Fibroblast of lung (primary cell): ENCODE results near the gene KRTAP22-2.

Experiments
- EZH2 ChIP-seq: IDR thresholded peaks from 2 replicates; pipeline ENCODE4 v1.5.1; 2012; ENCODE audit warnings: low read length, control low read depth, mild to moderate bottlenecking; ENCODE audit errors: missing control alignments
- TF ChIP-seq, protein P1 (sequence below), 2 donors: IDR thresholded peaks in 1 of 2; conservative IDR thresholded peaks in 1 of 2; 1 replicate in 1 of 2; 2 replicates in 1 of 2; pipeline ENCODE4 v1.5.1; 2011 to 2012; ENCODE audit warnings: low read length in 2 of 2, control low read depth in 1 of 2, inconsistent platforms in 1 of 2, low read depth in 1 of 2, mild to moderate bottlenecking in 1 of 2

DNA sequence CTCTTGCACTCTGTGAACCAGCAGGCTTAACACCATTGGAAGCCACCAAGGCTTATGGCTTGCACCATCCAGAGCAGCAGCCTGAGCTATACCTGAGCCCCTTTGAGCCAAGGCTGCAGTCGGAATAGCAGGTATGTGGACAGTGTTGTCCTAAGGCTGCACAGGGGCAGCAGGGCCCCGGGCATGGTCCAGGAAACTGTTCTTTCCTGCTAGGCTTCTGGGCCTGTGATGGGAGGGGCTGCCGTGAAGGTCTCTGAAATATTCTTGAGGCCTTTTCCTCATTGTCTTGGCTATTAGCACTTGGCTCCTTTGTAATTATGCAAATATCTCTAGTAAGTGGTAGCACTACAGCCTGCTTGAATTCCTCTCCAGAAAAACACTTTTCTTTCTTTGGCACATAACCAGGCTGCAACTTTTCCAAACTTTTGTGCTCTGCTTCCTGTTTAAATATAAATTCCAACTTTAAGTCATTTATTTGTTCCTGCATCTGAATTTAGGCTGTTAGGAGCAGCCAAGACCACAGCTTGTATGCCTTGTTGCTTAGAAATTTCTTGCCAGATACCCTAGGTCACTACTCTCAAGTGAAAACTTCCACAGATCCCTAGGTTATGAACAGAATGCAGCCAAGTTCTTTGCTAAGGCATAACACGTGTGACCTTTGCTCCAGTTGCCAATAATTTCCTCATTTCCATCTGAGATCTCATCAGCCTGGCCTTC is 35.4 kb upstream of the KRTAP22-2 start:
- TF ChIP-seq, protein P1, sequence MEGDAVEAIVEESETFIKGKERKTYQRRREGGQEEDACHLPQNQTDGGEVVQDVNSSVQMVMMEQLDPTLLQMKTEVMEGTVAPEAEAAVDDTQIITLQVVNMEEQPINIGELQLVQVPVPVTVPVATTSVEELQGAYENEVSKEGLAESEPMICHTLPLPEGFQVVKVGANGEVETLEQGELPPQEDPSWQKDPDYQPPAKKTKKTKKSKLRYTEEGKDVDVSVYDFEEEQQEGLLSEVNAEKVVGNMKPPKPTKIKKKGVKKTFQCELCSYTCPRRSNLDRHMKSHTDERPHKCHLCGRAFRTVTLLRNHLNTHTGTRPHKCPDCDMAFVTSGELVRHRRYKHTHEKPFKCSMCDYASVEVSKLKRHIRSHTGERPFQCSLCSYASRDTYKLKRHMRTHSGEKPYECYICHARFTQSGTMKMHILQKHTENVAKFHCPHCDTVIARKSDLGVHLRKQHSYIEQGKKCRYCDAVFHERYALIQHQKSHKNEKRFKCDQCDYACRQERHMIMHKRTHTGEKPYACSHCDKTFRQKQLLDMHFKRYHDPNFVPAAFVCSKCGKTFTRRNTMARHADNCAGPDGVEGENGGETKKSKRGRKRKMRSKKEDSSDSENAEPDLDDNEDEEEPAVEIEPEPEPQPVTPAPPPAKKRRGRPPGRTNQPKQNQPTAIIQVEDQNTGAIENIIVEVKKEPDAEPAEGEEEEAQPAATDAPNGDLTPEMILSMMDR (conservative IDR thresholded peaks at IDR 0.05 in 1 of 2, IDR thresholded peaks at IDR 0.05 in 1 of 2; ENCODE audit: low read depth in 1 of 2, low read length in 2 of 2): no peak
- no peak for TF ChIP-seq EZH2
